ENCODE results near the gene TRMT2A.

DNA sequence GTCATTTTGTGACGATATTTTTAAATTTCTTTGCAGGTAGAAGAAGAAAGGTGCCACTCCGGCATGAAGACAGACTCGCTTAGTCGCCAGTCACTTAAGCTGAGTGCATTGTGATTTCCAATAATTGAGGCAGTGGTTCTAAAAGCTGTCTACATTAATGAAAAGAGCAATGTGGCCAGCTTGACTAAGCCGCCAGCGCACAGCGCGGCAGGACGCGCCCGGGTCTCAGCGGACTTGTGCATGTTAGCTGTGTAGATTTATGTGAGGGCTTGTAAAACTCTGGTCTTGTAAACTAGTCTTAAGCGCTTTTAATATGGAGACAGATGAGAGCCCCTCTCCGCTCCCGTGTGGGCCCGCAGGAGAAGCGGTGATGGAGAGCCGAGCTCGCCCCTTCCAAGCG, 31.4 kb downstream of the TRMT2A start:
- TF ChIP-seq, protein P1, sequence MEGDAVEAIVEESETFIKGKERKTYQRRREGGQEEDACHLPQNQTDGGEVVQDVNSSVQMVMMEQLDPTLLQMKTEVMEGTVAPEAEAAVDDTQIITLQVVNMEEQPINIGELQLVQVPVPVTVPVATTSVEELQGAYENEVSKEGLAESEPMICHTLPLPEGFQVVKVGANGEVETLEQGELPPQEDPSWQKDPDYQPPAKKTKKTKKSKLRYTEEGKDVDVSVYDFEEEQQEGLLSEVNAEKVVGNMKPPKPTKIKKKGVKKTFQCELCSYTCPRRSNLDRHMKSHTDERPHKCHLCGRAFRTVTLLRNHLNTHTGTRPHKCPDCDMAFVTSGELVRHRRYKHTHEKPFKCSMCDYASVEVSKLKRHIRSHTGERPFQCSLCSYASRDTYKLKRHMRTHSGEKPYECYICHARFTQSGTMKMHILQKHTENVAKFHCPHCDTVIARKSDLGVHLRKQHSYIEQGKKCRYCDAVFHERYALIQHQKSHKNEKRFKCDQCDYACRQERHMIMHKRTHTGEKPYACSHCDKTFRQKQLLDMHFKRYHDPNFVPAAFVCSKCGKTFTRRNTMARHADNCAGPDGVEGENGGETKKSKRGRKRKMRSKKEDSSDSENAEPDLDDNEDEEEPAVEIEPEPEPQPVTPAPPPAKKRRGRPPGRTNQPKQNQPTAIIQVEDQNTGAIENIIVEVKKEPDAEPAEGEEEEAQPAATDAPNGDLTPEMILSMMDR (IDR thresholded peaks at IDR 0.05; ENCODE audit: borderline replicate concordance, extremely low read depth, low read length, poor library complexity, severe bottlenecking) = no peak
- TF ChIP-seq EZH2 (IDR thresholded peaks at IDR 0.05; ENCODE audit: borderline replicate concordance, low read depth, low read length, severe bottlenecking) = no peak
